AG10803 (cell line): ENCODE results near the gene HS3ST4.

ENCODE experiments used
- DNase-seq: peaks from one replicate; pipeline ENCODE4 v3.0.0; 2010; ENCODE audit warnings: low read depth
- H3K4me3 ChIP-seq: 2 replicates; pipeline ENCODE4 v1.5.1; 2011; ENCODE audit warnings: mild to moderate bottlenecking, low read length, control low read depth
- TF ChIP-seq, protein P1 (sequence below): conservative IDR thresholded peaks from 2 replicates; pipeline ENCODE4 v1.5.1; 2011; ENCODE audit warnings: mild to moderate bottlenecking, low read length, control low read depth, inconsistent platforms

Gene HS3ST4

GRCh38 chr16:25709213-25709612 lies 17.5 kb downstream of the HS3ST4 start:
- DNase-seq, result no peak
- TF ChIP-seq, protein P1, sequence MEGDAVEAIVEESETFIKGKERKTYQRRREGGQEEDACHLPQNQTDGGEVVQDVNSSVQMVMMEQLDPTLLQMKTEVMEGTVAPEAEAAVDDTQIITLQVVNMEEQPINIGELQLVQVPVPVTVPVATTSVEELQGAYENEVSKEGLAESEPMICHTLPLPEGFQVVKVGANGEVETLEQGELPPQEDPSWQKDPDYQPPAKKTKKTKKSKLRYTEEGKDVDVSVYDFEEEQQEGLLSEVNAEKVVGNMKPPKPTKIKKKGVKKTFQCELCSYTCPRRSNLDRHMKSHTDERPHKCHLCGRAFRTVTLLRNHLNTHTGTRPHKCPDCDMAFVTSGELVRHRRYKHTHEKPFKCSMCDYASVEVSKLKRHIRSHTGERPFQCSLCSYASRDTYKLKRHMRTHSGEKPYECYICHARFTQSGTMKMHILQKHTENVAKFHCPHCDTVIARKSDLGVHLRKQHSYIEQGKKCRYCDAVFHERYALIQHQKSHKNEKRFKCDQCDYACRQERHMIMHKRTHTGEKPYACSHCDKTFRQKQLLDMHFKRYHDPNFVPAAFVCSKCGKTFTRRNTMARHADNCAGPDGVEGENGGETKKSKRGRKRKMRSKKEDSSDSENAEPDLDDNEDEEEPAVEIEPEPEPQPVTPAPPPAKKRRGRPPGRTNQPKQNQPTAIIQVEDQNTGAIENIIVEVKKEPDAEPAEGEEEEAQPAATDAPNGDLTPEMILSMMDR, result no peak
- H3K4me3 ChIP-seq, result no peak overlapping the region

DNA sequence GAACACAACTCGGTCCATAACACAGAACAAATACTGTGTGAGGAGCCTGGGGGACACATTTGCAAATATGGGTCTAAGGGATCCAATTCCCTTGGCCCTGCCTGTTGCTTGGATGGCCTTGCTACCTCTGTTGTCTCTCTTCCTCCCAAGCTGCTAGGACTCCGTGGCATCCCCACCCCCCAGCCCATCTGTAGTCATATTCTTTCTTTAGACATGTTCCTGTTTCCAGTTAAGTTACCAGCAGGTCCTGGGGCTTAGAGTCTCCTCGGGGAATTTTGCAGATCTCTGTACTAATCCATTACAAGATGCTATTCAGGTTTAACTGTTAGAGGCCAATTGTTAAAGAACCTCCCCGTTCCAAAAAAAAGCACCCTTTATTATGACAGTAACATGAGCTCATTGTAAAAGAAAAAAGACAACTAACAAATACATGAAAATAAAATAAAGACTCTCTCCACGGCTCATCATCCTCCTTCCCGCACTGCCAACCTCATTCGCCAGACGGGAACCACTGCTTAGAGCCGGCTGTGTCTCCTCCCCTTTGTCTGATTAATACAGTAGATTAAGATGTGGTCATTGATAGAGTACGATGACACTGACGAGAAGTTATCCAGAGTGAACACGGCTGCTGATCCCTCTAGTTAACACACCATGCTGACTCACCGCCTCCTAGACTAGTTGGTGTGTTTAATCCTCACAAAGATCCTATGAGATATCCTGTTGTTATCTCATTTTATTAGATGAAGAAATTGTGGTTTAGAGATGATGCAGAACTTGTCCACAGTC lies 22.2 kb downstream of the HS3ST4 start:
- TF ChIP-seq, protein P1, result no peak
- no peak for DNase-seq
- no peak overlapping the region for H3K4me3 ChIP-seq

DNA sequence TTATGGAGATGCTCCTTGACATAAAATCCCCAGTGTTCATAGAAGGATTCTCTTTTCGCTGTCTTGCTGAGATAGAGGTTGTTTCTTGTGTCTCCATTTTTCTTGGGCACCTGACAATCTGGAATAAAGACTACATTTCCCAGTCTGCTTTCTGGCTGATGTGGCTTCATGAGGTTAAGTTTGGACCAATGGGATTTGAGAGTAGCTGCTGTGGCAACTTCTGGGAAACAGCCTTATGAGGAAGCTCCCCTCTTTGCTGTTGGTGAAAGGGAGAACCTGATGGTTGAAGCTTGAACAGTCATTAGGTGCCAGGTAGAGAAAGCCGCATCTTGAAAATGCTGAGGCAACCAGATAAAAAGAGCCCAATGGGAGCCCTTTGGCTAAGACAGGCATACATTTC lies 24.4 kb downstream of the HS3ST4 start:
- DNase-seq, result no peak
- TF ChIP-seq, protein P1, result no peak
- no peak overlapping the region for H3K4me3 ChIP-seq

DNA sequence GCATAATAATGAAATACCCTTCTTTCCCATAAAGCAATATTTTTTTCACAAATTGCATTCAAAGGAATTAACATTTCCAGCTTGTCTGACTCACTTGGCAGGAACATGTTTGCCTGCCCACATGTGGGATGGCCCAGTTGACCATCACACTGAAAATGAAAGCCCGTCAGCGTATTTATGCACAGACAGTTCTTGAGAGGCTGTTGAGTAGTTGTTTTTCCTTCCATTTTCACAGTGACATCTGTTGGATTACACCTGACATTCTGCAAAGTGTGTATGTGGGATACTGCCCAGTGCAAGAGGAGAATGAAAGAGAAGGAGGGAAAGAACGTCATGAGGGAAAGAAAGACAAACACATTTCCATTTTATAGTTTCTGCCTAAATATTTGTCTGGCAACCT lies 29.7 kb downstream of the HS3ST4 start:
- TF ChIP-seq, protein P1, result no peak
- no peak overlapping the region for H3K4me3 ChIP-seq
- DNase-seq, result no peak

- TF ChIP-seq, protein P1, result no peak
- no peak overlapping the region for H3K4me3 ChIP-seq
- DNase-seq, result no peak
Measured at GRCh38 chr16:25726430-25727098, 34.8 kb downstream of the HS3ST4 start.

GRCh38 chr16:25729188-25729915 lies 37.6 kb downstream of the HS3ST4 start:
- TF ChIP-seq, protein P1, result no peak
- no peak overlapping the region for H3K4me3 ChIP-seq
- DNase-seq, result no peak

GRCh38 chr16:25730396-25730795 lies 38.6 kb downstream of the HS3ST4 start:
- H3K4me3 ChIP-seq, result no peak overlapping the region
- TF ChIP-seq, protein P1, result no peak
- no peak for DNase-seq
